MM.1S (cell line): ENCODE results near the gene LTBP4.

Source experiments
- DNase-seq: peaks from one replicate; pipeline ENCODE4 v3.0.0-alpha.2; 2015
- H2AFZ ChIP-seq: fragments of 300-600 bp; sonication (generic); 2 replicates; pipeline ENCODE4 v1.6.0; 2016; ENCODE audit warnings: antibody characterized with exemption, low read length
- H3F3A ChIP-seq: fragments of 300-600 bp; sonication (generic); 2 replicates; pipeline ENCODE4 v1.6.1; 2016; ENCODE audit warnings: mild to moderate bottlenecking, antibody characterized with exemption, low read length, moderate library complexity, mixed read lengths; ENCODE audit not compliant: insufficient read depth
- H3K27ac ChIP-seq: fragments of 300-600 bp; sonication (generic); 2 replicates; pipeline ENCODE4 v1.5.1; 2016; ENCODE audit warnings: mild to moderate bottlenecking, low read length
- H3K27me3 ChIP-seq: fragments of 300-600 bp; sonication (generic); replicated peaks from 2 replicates; pipeline ENCODE4 v1.6.0; 2016; ENCODE audit warnings: low read length; ENCODE audit not compliant: insufficient read depth
- H3K36me3 ChIP-seq: fragments of 300-600 bp; sonication (generic); replicated peaks from 2 replicates; pipeline ENCODE4 v1.6.1; 2016; ENCODE audit warnings: mild to moderate bottlenecking, low read length, mixed read lengths; ENCODE audit not compliant: insufficient read depth
- H3K4me1 ChIP-seq: fragments of 300-600 bp; sonication (generic); 2 replicates; pipeline ENCODE4 v1.6.1; 2016; ENCODE audit warnings: low read length, mixed read lengths
- H3K4me2 ChIP-seq: fragments of 300-600 bp; sonication (generic); 2 replicates; pipeline ENCODE4 v1.6.0; 2016; ENCODE audit warnings: low read depth, low read length
- H3K4me3 ChIP-seq: fragments of 300-600 bp; sonication (generic); 2 replicates; pipeline ENCODE4 v1.5.1; 2016; ENCODE audit warnings: low read length, mixed read lengths
- H3K79me2 ChIP-seq: fragments of 300-600 bp; sonication (generic); 2 replicates; pipeline ENCODE4 v1.6.1; 2016; ENCODE audit warnings: mixed run types, low read length, mixed read lengths
- H3K9ac ChIP-seq: fragments of 300-600 bp; sonication (generic); 2 replicates; pipeline ENCODE4 v1.6.1; 2016; ENCODE audit warnings: low read length, mixed read lengths
- H3K9me2 ChIP-seq: fragments of 300-600 bp; sonication (generic); replicated peaks from 2 replicates; pipeline ENCODE4 v1.6.1; 2016; ENCODE audit warnings: mild to moderate bottlenecking, low read length, mixed read lengths; ENCODE audit not compliant: insufficient read depth
- H3K9me3 ChIP-seq: fragments of 300-600 bp; sonication (generic); replicated peaks from 2 replicates; pipeline ENCODE4 v1.6.1; 2016; ENCODE audit warnings: mild to moderate bottlenecking, low read length, mixed read lengths; ENCODE audit not compliant: insufficient read depth
- H4K20me1 ChIP-seq: fragments of 300-600 bp; sonication (generic); 2 replicates; pipeline ENCODE4 v1.6.1; 2016; ENCODE audit warnings: mild to moderate bottlenecking, low read length, moderate library complexity, mixed read lengths; ENCODE audit not compliant: insufficient read depth
- CTCF ChIP-seq: fragments of 300-600 bp; sonication (generic); IDR thresholded peaks from 2 replicates; pipeline ENCODE4 v1.5.1; 2016; ENCODE audit warnings: antibody characterized with exemption, low read length, mixed read lengths
- EZH2 ChIP-seq: fragments of 300-600 bp; sonication (generic); optimal IDR thresholded peaks from 2 replicates; pipeline ENCODE3; 2017; ENCODE audit warnings: low read depth, mild to moderate bottlenecking, antibody characterized with exemption, low read length, mixed read lengths
- EZH2phosphoT487 ChIP-seq: fragments of 300-600 bp; sonication (generic); IDR thresholded peaks from 2 replicates; pipeline ENCODE4 v1.6.1; 2018; ENCODE audit warnings: antibody characterized with exemption, low read length

The LTBP4 gene

GRCh38 chr19:40582467-40582866 is 18.7 kb upstream of the LTBP4 start:
- H3F3A ChIP-seq, result no peaks in the 10 kb centered on the region
- H3K9ac ChIP-seq, result no peak overlapping the region
- H4K20me1 ChIP-seq, result no peaks in the 10 kb centered on the region
- H3K27ac ChIP-seq, result no peak overlapping the region
- H3K4me3 ChIP-seq, result no peak overlapping the region
- DNase-seq, result no peak
- no peak for TF ChIP-seq EZH2
- H3K36me3 ChIP-seq, result no peaks in the 10 kb centered on the region
- H3K9me2 ChIP-seq, result no peaks in the 10 kb centered on the region
- no peak overlapping the region for H2AFZ ChIP-seq
- no peaks in the 10 kb centered on the region for H3K9me3 ChIP-seq
- no peak overlapping the region for H3K4me2 ChIP-seq
- no peaks in the 10 kb centered on the region for H3K27me3 ChIP-seq
- peaks cover 1% of the 10 kb centered on the region for H3K4me1 ChIP-seq
- peaks cover 1% of the 10 kb centered on the region; the same call in 1 of the 2 replicates for H3K79me2 ChIP-seq

GRCh38 chr19:40583283-40583682 is 17.9 kb upstream of the LTBP4 start:
- no peaks in the 10 kb centered on the region for H3K79me2 ChIP-seq
- H2AFZ ChIP-seq, result no peak overlapping the region
- no peaks in the 10 kb centered on the region for H3F3A ChIP-seq
- no peaks in the 10 kb centered on the region; the same call in 1 of the 2 replicates for H3K4me1 ChIP-seq
- H3K4me3 ChIP-seq, result no peak overlapping the region
- H3K9me3 ChIP-seq, result no peaks in the 10 kb centered on the region
- no peak for TF ChIP-seq EZH2phosphoT487
- TF ChIP-seq EZH2, result no peak
- H4K20me1 ChIP-seq, result no peaks in the 10 kb centered on the region
- no peak for DNase-seq
- no peak overlapping the region for H3K4me2 ChIP-seq
- no peaks in the 10 kb centered on the region for H3K27me3 ChIP-seq
- H3K36me3 ChIP-seq, result no peaks in the 10 kb centered on the region
- H3K27ac ChIP-seq, result no peak overlapping the region
- no peaks in the 10 kb centered on the region for H3K9me2 ChIP-seq
- H3K9ac ChIP-seq, result no peak overlapping the region

GRCh38 chr19:40584007-40584406 is 17.2 kb upstream of the LTBP4 start:
- Histone ChIP-seq H3K79me2 (no peaks in the 10 kb centered on the region), H3K9ac (no peak overlapping the region), H3K4me3 (no peak overlapping the region), H3K27me3 (no peaks in the 10 kb centered on the region), H3K27ac (no peak overlapping the region), H3F3A (no peaks in the 10 kb centered on the region), H2AFZ (no peak overlapping the region), H3K9me3 (no peaks in the 10 kb centered on the region), H4K20me1 (no peaks in the 10 kb centered on the region), H3K4me2 (no peak overlapping the region), H3K36me3 (no peaks in the 10 kb centered on the region), H3K4me1 (no peaks in the 10 kb centered on the region; the same call in 1 of the 2 replicates), H3K9me2 (no peaks in the 10 kb centered on the region)
- no peak for DNase-seq
- TF ChIP-seq CTCF (no peak; the same call in 1 of the 2 replicates), EZH2 (no peak), EZH2phosphoT487 (no peak)

GRCh38 chr19:40585241-40585981 is 15.8 kb upstream of the LTBP4 start:
- Histone ChIP-seq H2AFZ (no peak overlapping the region), H3K27ac (no peak overlapping the region), H3K9me2 (no peaks in the 10 kb centered on the region), H3K27me3 (no peaks in the 10 kb centered on the region), H3K4me2 (no peak overlapping the region), H3K79me2 (no peaks in the 10 kb centered on the region), H3K9ac (no peak overlapping the region), H3F3A (no peaks in the 10 kb centered on the region), H3K4me1 (no peaks in the 10 kb centered on the region; the same call in 1 of the 2 replicates), H3K36me3 (no peaks in the 10 kb centered on the region), H4K20me1 (no peaks in the 10 kb centered on the region), H3K9me3 (no peaks in the 10 kb centered on the region), H3K4me3 (no peak overlapping the region)
- no peak for DNase-seq
- TF ChIP-seq EZH2, result no peak
- TF ChIP-seq EZH2phosphoT487, result no peak
- TF ChIP-seq CTCF, result no peak
